ENCODE measurements around the gene NLRP5. TPM values are rescaled to one million over a fixed set of nuclear protein-coding genes. Genes with fewer than 3 reads are reported as not detected.
"Not testable (repeated sequence)": the region's sequence is repeated elsewhere in the genome, so short reads cannot be mapped to it uniquely, and the experiment has no call there.

Gene NLRP5
- total RNA-seq, 2 experiments from 2014 or later = not detected

- Histone ChIP-seq H3K4me3 (ENCODE audit: low read depth, low read length, poor library complexity, severe bottlenecking) (no peak overlapping the region), H3K79me2 (ENCODE audit: insufficient read depth, low read depth, low read length) (peaks cover 41% of the 10 kb centered on the region; the same call in 1 of the 2 replicates), H3K4me2 (ENCODE audit: low read length) (no peak overlapping the region), H3K9me3 (ENCODE audit: low read length) (no peaks in the 10 kb centered on the region), H3K27ac (ENCODE audit: low read depth, low read length, poor library complexity, severe bottlenecking) (no peak overlapping the region), H3K36me3 (ENCODE audit: insufficient read depth, low read length) (peaks cover 31% of the 10 kb centered on the region), H3K9me2 (ENCODE audit: insufficient read depth, low read length) (no peaks in the 10 kb centered on the region), H2AFZ (ENCODE audit: low read length) (no peak overlapping the region), H4K20me1 (ENCODE audit: insufficient read depth, low read length) (peaks cover 3% of the 10 kb centered on the region; the same call in 1 of the 2 replicates), H3K4me1 (ENCODE audit: insufficient read depth, low read length, poor library complexity, severe bottlenecking) (no peaks in the 10 kb centered on the region)
- intact Hi-C loops (cut with micrococcal nuclease; ENCODE audit: unreplicated experiment) = no loop called here
- ChIA-PET CTCF (ENCODE audit: unreplicated experiment) (no interaction called here), POLR2A (no interaction called here)
- TF ChIP-seq EZH2phosphoT487 (IDR thresholded peaks at IDR 0.05; ENCODE audit: borderline replicate concordance, low read depth, low read length) (no peak), CTCF (conservative IDR thresholded peaks at IDR 0.05; ENCODE audit: low read length) (peak; percentile 57; the same call in 1 of the 2 replicates)
- no TSS peak for BruUV-seq (replicated peaks)
- no peak for DNase-seq (ENCODE audit: low spot score)
These were observed 118.6 kb downstream of the NLRP5 start for GRCh38 chr19:56105090-56105701.

- POLR2A ChIA-PET; DNase-seq (ENCODE audit: low spot score); intact Hi-C loops (cut with micrococcal nuclease; ENCODE audit: unreplicated experiment); H3K4me3 ChIP-seq (ENCODE audit: low read depth, low read length, poor library complexity, severe bottlenecking); H3K9me2 ChIP-seq (ENCODE audit: insufficient read depth, low read length); H3K9me3 ChIP-seq (ENCODE audit: low read length); H3K4me1 ChIP-seq (ENCODE audit: insufficient read depth, low read length, poor library complexity, severe bottlenecking); H3K4me2 ChIP-seq (ENCODE audit: low read length); CTCF ChIA-PET (ENCODE audit: unreplicated experiment); H3K27ac ChIP-seq (ENCODE audit: low read depth, low read length, poor library complexity, severe bottlenecking); BruUV-seq (replicated peaks); H4K20me1 ChIP-seq (ENCODE audit: insufficient read depth, low read length); H2AFZ ChIP-seq (ENCODE audit: low read length): not testable (repeated sequence)
- Histone ChIP-seq H3K36me3 (ENCODE audit: insufficient read depth, low read length) (peaks cover 31% of the 10 kb centered on the region), H3K79me2 (ENCODE audit: insufficient read depth, low read depth, low read length) (peaks cover 48% of the 10 kb centered on the region; the same call in 1 of the 2 replicates)
These were observed 119.3 kb downstream of the NLRP5 start for GRCh38 chr19:56105831-56106396.

- no peak overlapping the region for H3K4me2 ChIP-seq (ENCODE audit: low read length)
- peaks cover 54% of the 10 kb centered on the region for H3K79me2 ChIP-seq (ENCODE audit: insufficient read depth, low read depth, low read length)
- TF ChIP-seq CTCF (conservative IDR thresholded peaks at IDR 0.05; ENCODE audit: low read length) (no peak), EZH2phosphoT487 (IDR thresholded peaks at IDR 0.05; ENCODE audit: borderline replicate concordance, low read depth, low read length) (no peak)
- intact Hi-C loops (cut with micrococcal nuclease; ENCODE audit: unreplicated experiment) = no loop called here
- no peak overlapping the region for H2AFZ ChIP-seq (ENCODE audit: low read length)
- no peak for DNase-seq (ENCODE audit: low spot score)
- peaks cover 31% of the 10 kb centered on the region for H3K36me3 ChIP-seq (ENCODE audit: insufficient read depth, low read length)
- peaks cover 9% of the 10 kb centered on the region; the same call in 1 of the 2 replicates for H4K20me1 ChIP-seq (ENCODE audit: insufficient read depth, low read length)
- no TSS peak for BruUV-seq (replicated peaks)
- H3K9me3 ChIP-seq (ENCODE audit: low read length) = no peaks in the 10 kb centered on the region
- no peak overlapping the region for H3K4me3 ChIP-seq (ENCODE audit: low read depth, low read length, poor library complexity, severe bottlenecking)
- H3K9me2 ChIP-seq (ENCODE audit: insufficient read depth, low read length) = no peaks in the 10 kb centered on the region
- POLR2A ChIA-PET = no interaction called here
- H3K27ac ChIP-seq (ENCODE audit: low read depth, low read length, poor library complexity, severe bottlenecking) = no peak overlapping the region
- peaks cover 12% of the 10 kb centered on the region for H3K4me1 ChIP-seq (ENCODE audit: insufficient read depth, low read length, poor library complexity, severe bottlenecking)
- CTCF ChIA-PET (ENCODE audit: unreplicated experiment) = no interaction called here
These were observed 119.8 kb downstream of the NLRP5 start for GRCh38 chr19:56106397-56106849.
